ENCODE results near the gene KLHL12.

DNA sequence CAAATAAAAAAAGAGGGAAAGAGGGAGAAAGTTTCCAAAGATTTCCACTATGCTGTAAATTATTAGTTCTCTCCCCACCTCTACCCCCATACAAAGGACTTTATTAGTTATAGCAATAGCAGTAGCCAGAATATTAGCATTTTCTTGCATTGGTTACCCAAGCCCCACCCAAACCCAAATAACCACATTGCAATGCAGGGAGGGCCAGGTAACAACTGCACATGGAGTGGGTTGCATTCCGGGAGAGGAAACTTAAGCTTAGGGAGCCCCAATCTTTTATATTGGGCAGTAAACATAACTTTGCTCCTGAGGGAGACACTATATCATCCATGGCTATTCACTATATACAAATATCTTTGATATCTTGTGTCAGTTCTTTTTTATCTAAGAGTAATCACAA, 25.1 kb upstream of the KLHL12 start:
- TF ChIP-seq POLR2A (IDR thresholded peaks at IDR 0.05; ENCODE audit: low read length) (no peak), GATA1 (IDR thresholded peaks at IDR 0.05; ENCODE audit: low read depth, low read length) (no peak)

Data from erythroblast (primary cell).